SKM-1 (cell line): ENCODE measurements around the gene BMPR2.
A peak's percentile ranks its signal among the peaks of the same experiment; 100 is the strongest.

ENCODE experiments used
- DNase-seq: peaks from one replicate; lab custom pipeline; 2025; ENCODE audit not compliant: unreplicated experiment; lab: John Stamatoyannopoulos, UW

Gene BMPR2

GRCh38 chr2:202588647-202589581, 212.8 kb downstream of the BMPR2 start:
- peak; percentile 39 for DNase-seq

- DNase-seq = no peak
Measured at GRCh38 chr2:202589582-202589949, 213.4 kb downstream of the BMPR2 start.

- no peak for DNase-seq
Measured at GRCh38 chr2:202592566-202592965, 216.4 kb downstream of the BMPR2 start.

- no peak for DNase-seq
Measured at GRCh38 chr2:202599105-202599504, 223.0 kb downstream of the BMPR2 start.

GRCh38 chr2:202599911-202600310, 223.8 kb downstream of the BMPR2 start:
- DNase-seq = no peak

GRCh38 chr2:202604699-202605098, 228.6 kb downstream of the BMPR2 start:
- no peak for DNase-seq

- DNase-seq = no peak
Measured at GRCh38 chr2:202605174-202605573, 229.0 kb downstream of the BMPR2 start.

GRCh38 chr2:202608142-202608852, 232.2 kb downstream of the BMPR2 start:
- peak; percentile 15 for DNase-seq

GRCh38 chr2:202609381-202610145, 233.4 kb downstream of the BMPR2 start:
- DNase-seq = peak; percentile 28

GRCh38 chr2:202610380-202610779, 234.3 kb downstream of the BMPR2 start:
- no peak for DNase-seq

GRCh38 chr2:202612145-202612544, 236.0 kb downstream of the BMPR2 start:
- no peak for DNase-seq

GRCh38 chr2:202613479-202613878, 237.4 kb downstream of the BMPR2 start:
- DNase-seq = no peak
